K562 (cell line): ENCODE results near the gene FCHO2. TPM values are rescaled to one million over a fixed set of nuclear protein-coding genes. Genes with fewer than 3 reads are reported as not detected.

Source experiments
- CHAMP1 ChIP-seq: fragments of 450-650 bp; IDR thresholded peaks from 2 replicates; pipeline ENCODE4 v1.6.1; 2016; ENCODE audit warnings: mild to moderate bottlenecking
- ELK1 ChIP-seq: sonication (generic); formaldehyde crosslinking; IDR thresholded peaks from 2 replicates; pipeline ENCODE4 v1.8.1; 2022; ENCODE audit warnings: missing genetic modification reagents
- NR2F6 ChIP-seq: fragments of 450-650 bp; formaldehyde crosslinking; IDR thresholded peaks from 2 replicates; pipeline ENCODE4 v1.4.0; 2020; ENCODE audit warnings: mild to moderate bottlenecking
- POLR2AphosphoS5 ChIP-seq: IDR thresholded peaks from 2 replicates; pipeline ENCODE4 v1.6.1; 2011; ENCODE audit warnings: mild to moderate bottlenecking, low read depth, low read length, moderate library complexity; ENCODE audit not compliant: control insufficient read depth, insufficient read depth
- RBM25 ChIP-seq: fragments of 200-400 bp; formaldehyde crosslinking; IDR thresholded peaks from 2 replicates; pipeline ENCODE4 v1.6.1; 2018; ENCODE audit warnings: low read length, low read depth, moderate library complexity; ENCODE audit not compliant: severe bottlenecking
- RUNX1 ChIP-seq: sonication (generic); IDR thresholded peaks from 2 replicates; pipeline ENCODE4 v1.6.1; 2016; ENCODE audit warnings: antibody characterized with exemption, low read depth
- SMARCA5 ChIP-seq: fragments of 450-650 bp; IDR thresholded peaks from 2 replicates; pipeline ENCODE4 v1.6.1; 2016
- TAF9B ChIP-seq: fragments of 450-650 bp; IDR thresholded peaks from 2 replicates; pipeline ENCODE4 v1.6.1; 2018; ENCODE audit warnings: mild to moderate bottlenecking; ENCODE audit not compliant: partially characterized antibody
- TAL1 ChIP-seq: fragments of 450-650 bp; IDR thresholded peaks from 2 replicates; pipeline ENCODE4 v1.6.1; 2016; ENCODE audit warnings: mild to moderate bottlenecking
- ZNF347 ChIP-seq: fragments of 450-650 bp; formaldehyde crosslinking; IDR thresholded peaks from 2 replicates; pipeline ENCODE4 v1.4.0; 2020; ENCODE audit warnings: low read depth, mild to moderate bottlenecking, moderate library complexity
- ZNF561 ChIP-seq: fragments of 450-650 bp; formaldehyde crosslinking; conservative IDR thresholded peaks from 2 replicates; pipeline ENCODE4 v1.4.0; 2020; ENCODE audit warnings: mild to moderate bottlenecking, moderate library complexity
- polyA plus RNA-seq, 8 experiments: library from polyadenylated mRNA; depleted of rRNA in 4 of 8; stranded (reverse) in 5 of 8; unstranded in 3 of 8; fragments of >200 nt; fragmentation: Nextera tagmentation in 2 of 8; fragmentation: Illumina TruSeq in 1 of 8; extraction: Ambion mirVana in 2 of 8; extraction: Trizol in 1 of 8; gene quantifications; 2 replicates each; pipeline versions ENCODE4 v1.2.1 to v1.2.3, GENCODE V29; 2011 to 2014; ENCODE audit warnings: inconsistent platforms in 1 of 8, missing spikeins in 1 of 8
- total RNA-seq, 7 experiments: library from RNA; depleted of rRNA in 6 of 7; stranded (reverse); fragments of >200 nt in 6 of 7; fragmentation: Illumina TruSeq in 2 of 7; extraction: Trizol in 2 of 7; gene quantifications; 2 replicates each; pipeline versions ENCODE4 v1.2.1 to v1.2.3, GENCODE V29; 2011 to 2021; ENCODE audit warnings: low replicate concordance in 1 of 7
- TF ChIP-seq, protein P1 (sequence below), 2 experiments: fragments of 450-650 bp in 1 of 2; IDR thresholded peaks; 2 replicates each; pipeline ENCODE4 v1.6.1; 2011 to 2017; ENCODE audit warnings: low read depth in 2 of 2, antibody characterized with exemption in 1 of 2, borderline replicate concordance in 1 of 2, low read length in 1 of 2, mild to moderate bottlenecking in 1 of 2, mixed read lengths in 1 of 2; ENCODE audit not compliant: control insufficient read depth in 1 of 2
- TF ChIP-seq, protein P2 (sequence below): fragments of 450-650 bp; formaldehyde crosslinking; IDR thresholded peaks from 2 replicates; pipeline ENCODE4 v1.4.0; 2020; ENCODE audit warnings: mild to moderate bottlenecking
- TF ChIP-seq, protein P3 (sequence below): fragments of 450-650 bp; IDR thresholded peaks from 2 replicates; pipeline ENCODE4 v1.6.1; 2017; ENCODE audit warnings: antibody characterized with exemption, mild to moderate bottlenecking

The FCHO2 gene
- total and polyA plus RNA-seq, 9 of the 15 experiments (the other 6 are each of a cell fraction or from before 2014, with no cell fraction given) = 4.4 to 13.4 (median 8.3) TPM

DNA sequence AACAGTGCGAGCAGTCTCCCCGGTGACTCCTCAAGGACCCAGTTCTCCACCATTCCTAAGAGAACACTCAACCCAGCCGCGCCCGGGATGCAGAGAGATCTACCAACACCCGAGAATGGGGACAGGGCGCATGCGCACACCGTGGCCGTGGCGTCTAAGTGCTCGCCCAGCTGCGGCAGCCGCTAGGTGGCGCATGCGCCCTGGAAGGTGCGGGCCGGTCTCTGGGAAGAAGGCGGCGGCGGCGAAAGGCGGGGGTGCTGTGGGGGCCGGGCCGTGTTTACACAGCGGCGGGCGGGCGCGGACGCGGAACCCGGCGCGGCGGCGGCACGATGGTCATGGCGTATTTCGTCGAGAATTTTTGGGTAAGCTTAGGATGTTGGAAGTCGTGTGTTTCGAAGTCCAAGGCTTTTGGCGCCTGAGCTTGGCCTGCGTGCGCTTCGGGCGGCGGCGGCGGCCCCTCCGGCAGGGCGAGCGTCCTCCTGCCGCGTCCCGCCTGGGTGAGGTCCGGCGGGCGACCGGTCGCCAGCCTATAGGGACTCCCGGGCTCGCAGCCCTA lies at the start of gene FCHO2 (continued):
- peak; percentile 78 for TF ChIP-seq POLR2AphosphoS5
- no peak for TF ChIP-seq RUNX1
- TF ChIP-seq, protein P1, sequence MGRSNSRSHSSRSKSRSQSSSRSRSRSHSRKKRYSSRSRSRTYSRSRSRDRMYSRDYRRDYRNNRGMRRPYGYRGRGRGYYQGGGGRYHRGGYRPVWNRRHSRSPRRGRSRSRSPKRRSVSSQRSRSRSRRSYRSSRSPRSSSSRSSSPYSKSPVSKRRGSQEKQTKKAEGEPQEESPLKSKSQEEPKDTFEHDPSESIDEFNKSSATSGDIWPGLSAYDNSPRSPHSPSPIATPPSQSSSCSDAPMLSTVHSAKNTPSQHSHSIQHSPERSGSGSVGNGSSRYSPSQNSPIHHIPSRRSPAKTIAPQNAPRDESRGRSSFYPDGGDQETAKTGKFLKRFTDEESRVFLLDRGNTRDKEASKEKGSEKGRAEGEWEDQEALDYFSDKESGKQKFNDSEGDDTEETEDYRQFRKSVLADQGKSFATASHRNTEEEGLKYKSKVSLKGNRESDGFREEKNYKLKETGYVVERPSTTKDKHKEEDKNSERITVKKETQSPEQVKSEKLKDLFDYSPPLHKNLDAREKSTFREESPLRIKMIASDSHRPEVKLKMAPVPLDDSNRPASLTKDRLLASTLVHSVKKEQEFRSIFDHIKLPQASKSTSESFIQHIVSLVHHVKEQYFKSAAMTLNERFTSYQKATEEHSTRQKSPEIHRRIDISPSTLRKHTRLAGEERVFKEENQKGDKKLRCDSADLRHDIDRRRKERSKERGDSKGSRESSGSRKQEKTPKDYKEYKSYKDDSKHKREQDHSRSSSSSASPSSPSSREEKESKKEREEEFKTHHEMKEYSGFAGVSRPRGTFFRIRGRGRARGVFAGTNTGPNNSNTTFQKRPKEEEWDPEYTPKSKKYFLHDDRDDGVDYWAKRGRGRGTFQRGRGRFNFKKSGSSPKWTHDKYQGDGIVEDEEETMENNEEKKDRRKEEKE (IDR thresholded peaks at IDR 0.05; ENCODE audit: borderline replicate concordance in 1 of 2, control insufficient read depth in 1 of 2, low read depth in 2 of 2, low read length in 1 of 2) = no peak
- TF ChIP-seq ZNF347 = no peak
- TF ChIP-seq ELK1 (CRISPR knock-in tag) = no peak
- no peak for TF ChIP-seq ZNF561 (CRISPR knock-in tag)
- TF ChIP-seq SMARCA5 = no peak
- TF ChIP-seq, protein P2, sequence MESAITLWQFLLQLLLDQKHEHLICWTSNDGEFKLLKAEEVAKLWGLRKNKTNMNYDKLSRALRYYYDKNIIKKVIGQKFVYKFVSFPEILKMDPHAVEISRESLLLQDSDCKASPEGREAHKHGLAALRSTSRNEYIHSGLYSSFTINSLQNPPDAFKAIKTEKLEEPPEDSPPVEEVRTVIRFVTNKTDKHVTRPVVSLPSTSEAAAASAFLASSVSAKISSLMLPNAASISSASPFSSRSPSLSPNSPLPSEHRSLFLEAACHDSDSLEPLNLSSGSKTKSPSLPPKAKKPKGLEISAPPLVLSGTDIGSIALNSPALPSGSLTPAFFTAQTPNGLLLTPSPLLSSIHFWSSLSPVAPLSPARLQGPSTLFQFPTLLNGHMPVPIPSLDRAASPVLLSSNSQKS (CRISPR knock-in tag) = no peak
- no peak for TF ChIP-seq RBM25
- no peak for TF ChIP-seq NR2F6 (CRISPR knock-in tag)
- TF ChIP-seq, protein P3, sequence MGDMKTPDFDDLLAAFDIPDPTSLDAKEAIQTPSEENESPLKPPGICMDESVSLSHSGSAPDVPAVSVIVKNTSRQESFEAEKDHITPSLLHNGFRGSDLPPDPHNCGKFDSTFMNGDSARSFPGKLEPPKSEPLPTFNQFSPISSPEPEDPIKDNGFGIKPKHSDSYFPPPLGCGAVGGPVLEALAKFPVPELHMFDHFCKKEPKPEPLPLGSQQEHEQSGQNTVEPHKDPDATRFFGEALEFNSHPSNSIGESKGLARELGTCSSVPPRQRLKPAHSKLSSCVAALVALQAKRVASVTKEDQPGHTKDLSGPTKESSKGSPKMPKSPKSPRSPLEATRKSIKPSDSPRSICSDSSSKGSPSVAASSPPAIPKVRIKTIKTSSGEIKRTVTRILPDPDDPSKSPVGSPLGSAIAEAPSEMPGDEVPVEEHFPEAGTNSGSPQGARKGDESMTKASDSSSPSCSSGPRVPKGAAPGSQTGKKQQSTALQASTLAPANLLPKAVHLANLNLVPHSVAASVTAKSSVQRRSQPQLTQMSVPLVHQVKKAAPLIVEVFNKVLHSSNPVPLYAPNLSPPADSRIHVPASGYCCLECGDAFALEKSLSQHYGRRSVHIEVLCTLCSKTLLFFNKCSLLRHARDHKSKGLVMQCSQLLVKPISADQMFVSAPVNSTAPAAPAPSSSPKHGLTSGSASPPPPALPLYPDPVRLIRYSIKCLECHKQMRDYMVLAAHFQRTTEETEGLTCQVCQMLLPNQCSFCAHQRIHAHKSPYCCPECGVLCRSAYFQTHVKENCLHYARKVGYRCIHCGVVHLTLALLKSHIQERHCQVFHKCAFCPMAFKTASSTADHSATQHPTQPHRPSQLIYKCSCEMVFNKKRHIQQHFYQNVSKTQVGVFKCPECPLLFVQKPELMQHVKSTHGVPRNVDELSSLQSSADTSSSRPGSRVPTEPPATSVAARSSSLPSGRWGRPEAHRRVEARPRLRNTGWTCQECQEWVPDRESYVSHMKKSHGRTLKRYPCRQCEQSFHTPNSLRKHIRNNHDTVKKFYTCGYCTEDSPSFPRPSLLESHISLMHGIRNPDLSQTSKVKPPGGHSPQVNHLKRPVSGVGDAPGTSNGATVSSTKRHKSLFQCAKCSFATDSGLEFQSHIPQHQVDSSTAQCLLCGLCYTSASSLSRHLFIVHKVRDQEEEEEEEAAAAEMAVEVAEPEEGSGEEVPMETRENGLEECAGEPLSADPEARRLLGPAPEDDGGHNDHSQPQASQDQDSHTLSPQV = no peak
- TF ChIP-seq TAF9B = no peak
- no peak for TF ChIP-seq TAL1
- no peak for TF ChIP-seq CHAMP1
